Measurements from ENCODE around the gene NRBP1. TPM values are rescaled to one million over a fixed set of nuclear protein-coding genes. Genes with fewer than 3 reads are reported as not detected.
A peak's percentile ranks its signal among the peaks of the same experiment; 100 is the strongest.

NRBP1 gene
- total and polyA plus RNA-seq, 2 experiments from 2014 or later: 114 to 165 TPM

- Histone ChIP-seq H4K20me1 (ENCODE audit: insufficient read depth, poor library complexity, severe bottlenecking) (peaks cover 34% of the 10 kb centered on the region), H3K36me3 (replicated peaks; ENCODE audit: insufficient read depth, low read depth) (no peaks in the 10 kb centered on the region), H3K9me3 (ENCODE audit: low read depth) (no peaks in the 10 kb centered on the region), H3K4me3 (no peak overlapping the region), H3K9me2 (replicated peaks; ENCODE audit: insufficient read depth) (no peaks in the 10 kb centered on the region), H3K27me3 (no peaks in the 10 kb centered on the region), H3K4me1 (ENCODE audit: insufficient read depth) (no peaks in the 10 kb centered on the region), H3K27ac (no peak overlapping the region), H2AFZ (no peak overlapping the region), H3K4me2 (no peak overlapping the region), H3K79me2 (peaks cover 99% of the 10 kb centered on the region)
- TF ChIP-seq EZH2phosphoT487 (IDR thresholded peaks at IDR 0.05; ENCODE audit: low read depth, severe bottlenecking, unreplicated experiment) (no peak), EZH2 (IDR thresholded peaks at IDR 0.05; ENCODE audit: borderline replicate concordance) (no peak), CTCF (IDR thresholded peaks at IDR 0.05; ENCODE audit: poor library complexity) (no peak)
- 93% methylated on average over 2 of the region's 2 CpGs for WGBS (ENCODE audit: low lambda C conversion rate, missing lambda C conversion rate)
- no peak for DNase-seq (ENCODE audit: low spot score)
These were observed 27.9 kb upstream of the NRBP1 start for GRCh38 chr2:27400348-27401135.

- H3K4me2 ChIP-seq: peak overlapping the region; percentile 84
- TF ChIP-seq EZH2 (IDR thresholded peaks at IDR 0.05; ENCODE audit: borderline replicate concordance): no peak
- TF ChIP-seq CTCF (IDR thresholded peaks at IDR 0.05; ENCODE audit: poor library complexity): peak; percentile 61
- TF ChIP-seq EZH2phosphoT487 (IDR thresholded peaks at IDR 0.05; ENCODE audit: low read depth, severe bottlenecking, unreplicated experiment): no peak
- no peaks in the 10 kb centered on the region for H3K36me3 ChIP-seq (replicated peaks; ENCODE audit: insufficient read depth, low read depth)
- WGBS (ENCODE audit: low lambda C conversion rate, missing lambda C conversion rate): 53% methylated on average over 16 of the region's 16 CpGs
- H3K27ac ChIP-seq: peak overlapping the region; percentile 90
- H3K27me3 ChIP-seq: no peaks in the 10 kb centered on the region
- peak overlapping the region; percentile 83 for H3K4me3 ChIP-seq
- H4K20me1 ChIP-seq (ENCODE audit: insufficient read depth, poor library complexity, severe bottlenecking): peaks cover 14% of the 10 kb centered on the region
- no peaks in the 10 kb centered on the region for H3K9me3 ChIP-seq (ENCODE audit: low read depth)
- no peaks in the 10 kb centered on the region for H3K9me2 ChIP-seq (replicated peaks; ENCODE audit: insufficient read depth)
- H3K4me1 ChIP-seq (ENCODE audit: insufficient read depth): peaks cover 3% of the 10 kb centered on the region
- peaks cover 61% of the 10 kb centered on the region for H3K79me2 ChIP-seq
- DNase-seq (ENCODE audit: low spot score): peak; percentile 70
- H2AFZ ChIP-seq: no peak overlapping the region
These were observed 20.5 kb upstream of the NRBP1 start for GRCh38 chr2:27407798-27408491.

- Histone ChIP-seq H3K4me3 (peak overlapping the region; percentile 83), H3K36me3 (replicated peaks; ENCODE audit: insufficient read depth, low read depth) (no peaks in the 10 kb centered on the region), H3K4me1 (ENCODE audit: insufficient read depth) (peaks cover 3% of the 10 kb centered on the region), H3K27me3 (no peaks in the 10 kb centered on the region), H3K79me2 (peaks cover 53% of the 10 kb centered on the region), H2AFZ (peak overlapping the region; percentile 85), H3K9me3 (ENCODE audit: low read depth) (no peaks in the 10 kb centered on the region), H3K9me2 (replicated peaks; ENCODE audit: insufficient read depth) (no peaks in the 10 kb centered on the region), H3K4me2 (peak overlapping the region; percentile 84), H4K20me1 (ENCODE audit: insufficient read depth, poor library complexity, severe bottlenecking) (peaks cover 7% of the 10 kb centered on the region), H3K27ac (peak overlapping the region; percentile 90)
- under 1% methylated on average over 33 of the region's 33 CpGs for WGBS (ENCODE audit: low lambda C conversion rate, missing lambda C conversion rate)
- TF ChIP-seq CTCF (IDR thresholded peaks at IDR 0.05; ENCODE audit: poor library complexity): no peak
- no peak for TF ChIP-seq EZH2phosphoT487 (IDR thresholded peaks at IDR 0.05; ENCODE audit: low read depth, severe bottlenecking, unreplicated experiment)
- no peak for TF ChIP-seq EZH2 (IDR thresholded peaks at IDR 0.05; ENCODE audit: borderline replicate concordance)
- DNase-seq (ENCODE audit: low spot score): no peak
These were observed 19.7 kb upstream of the NRBP1 start for GRCh38 chr2:27408601-27409320.
